H1 (cell line): Measurements from ENCODE around the gene ZBTB37.

Experiments used
- BRCA1 ChIP-seq: IDR thresholded peaks from 2 replicates; pipeline ENCODE4 v1.6.1; 2012; ENCODE audit warnings: low read depth, low read length, improper control_type of control experiment
- CBX5 ChIP-seq: fragments of 300-800, 300-1000 bp; sonication (generic); IDR thresholded peaks from 2 replicates; pipeline ENCODE4 v1.7.1; 2016; ENCODE audit warnings: antibody characterized with exemption, low read length, low read depth
- CEBPB ChIP-seq: IDR thresholded peaks from 2 replicates; pipeline ENCODE4 v1.6.1; 2012; ENCODE audit warnings: low read depth, low read length
- EP300 ChIP-seq, 2 experiments: IDR thresholded peaks; 1 replicate in 1 of 2; 2 replicates in 1 of 2; pipeline ENCODE4 v1.6.1; 2011 to 2012; ENCODE audit warnings: low read depth in 2 of 2, low read length in 2 of 2, mild to moderate bottlenecking in 2 of 2, borderline replicate concordance in 1 of 2, inconsistent platforms in 1 of 2, moderate library complexity in 1 of 2
- PHF8 ChIP-seq: fragments of 200-600 bp; sonication (generic); conservative IDR thresholded peaks from 2 replicates; pipeline ENCODE4 v1.7.1; 2012; ENCODE audit warnings: low read depth, mild to moderate bottlenecking, inconsistent platforms, low read length, moderate library complexity
- POLR2A ChIP-seq, 2 experiments: IDR thresholded peaks; 1 replicate in 1 of 2; 2 replicates in 1 of 2; pipeline ENCODE4 v1.6.1; 2011; ENCODE audit warnings: low read depth in 2 of 2, low read length in 2 of 2, mild to moderate bottlenecking in 2 of 2; ENCODE audit errors: control extremely low read depth in 1 of 2
- POLR2AphosphoS5 ChIP-seq: IDR thresholded peaks from 2 replicates; pipeline ENCODE4 v1.6.1; 2011; ENCODE audit warnings: low read depth, low read length

DNA sequence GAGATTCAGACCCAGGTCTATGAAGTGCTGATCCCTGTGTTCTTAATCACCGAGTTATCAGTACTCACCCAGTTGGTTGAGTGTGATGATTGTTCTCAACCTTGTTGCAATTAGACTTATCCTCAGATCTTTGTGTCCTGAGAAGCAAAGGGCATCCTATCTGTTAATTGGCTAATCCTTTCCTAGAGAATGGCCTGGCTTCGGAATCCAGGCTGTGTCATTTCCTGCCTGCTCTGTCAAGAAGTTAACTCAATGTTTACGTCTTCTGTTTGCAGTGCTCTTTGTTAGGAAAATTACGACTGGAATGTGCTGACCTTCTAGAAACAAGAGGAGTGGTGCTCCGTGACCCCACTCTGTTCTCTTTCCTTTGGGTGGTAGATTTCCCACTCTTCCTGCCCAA is 15.1 kb upstream of the ZBTB37 start:
- TF ChIP-seq EP300 (IDR thresholded peaks at IDR 0.05; ENCODE audit: borderline replicate concordance in 1 of 2, low read depth in 2 of 2, low read length in 2 of 2) = no peak
- TF ChIP-seq PHF8 = no peak
- no peak for TF ChIP-seq BRCA1
- TF ChIP-seq CEBPB = no peak
- TF ChIP-seq CBX5 = no peak
- TF ChIP-seq POLR2A (IDR thresholded peaks at IDR 0.05; ENCODE audit: control extremely low read depth in 1 of 2, low read depth in 2 of 2, low read length in 2 of 2) = no peak
- no peak for TF ChIP-seq POLR2AphosphoS5
